K562 (cell line): ENCODE results near the gene ZNF599. TPM values are rescaled to one million over a fixed set of nuclear protein-coding genes. Genes with fewer than 3 reads are reported as not detected.
A peak's percentile ranks its signal among the peaks of the same experiment; 100 is the strongest.

Experiments used
- CXXC5 ChIP-seq: fragments of 250-450 bp; sonication (Bioruptor Pico); IDR thresholded peaks from 2 replicates; pipeline ENCODE4 v1.8.0; 2022; ENCODE audit warnings: inconsistent platforms, mild to moderate bottlenecking, moderate library complexity
- ESRRA ChIP-seq: fragments of 450-650 bp; IDR thresholded peaks from 2 replicates; pipeline ENCODE4 v1.6.1; 2014; ENCODE audit warnings: low read depth, mild to moderate bottlenecking, moderate library complexity, borderline replicate concordance
- GTF2E2 ChIP-seq: fragments of 200-800 bp; sonication (Bioruptor generic); IDR thresholded peaks from 2 replicates; pipeline ENCODE4 v1.6.1; 2016; ENCODE audit warnings: missing genetic modification characterization, missing compliant biosample characterization
- HMG20B ChIP-seq: fragments of 250-450 bp; sonication (Bioruptor Pico); IDR thresholded peaks from 2 replicates; pipeline ENCODE4 v1.5.0; 2021; ENCODE audit warnings: mild to moderate bottlenecking
- PHF20 ChIP-seq: fragments of 450-650 bp; IDR thresholded peaks from 2 replicates; pipeline ENCODE4 v1.6.1; 2018; ENCODE audit not compliant: partially characterized antibody
- POLR2AphosphoS5 ChIP-seq: IDR thresholded peaks from 2 replicates; pipeline ENCODE4 v1.6.1; 2011; ENCODE audit warnings: mild to moderate bottlenecking, low read depth, low read length, moderate library complexity; ENCODE audit not compliant: control insufficient read depth, insufficient read depth
- PPARD ChIP-seq: fragments of 250-450 bp; sonication (Bioruptor Pico); IDR thresholded peaks from 2 replicates; pipeline ENCODE4 v1.8.0; 2022; ENCODE audit warnings: inconsistent platforms, mild to moderate bottlenecking, moderate library complexity
- polyA plus RNA-seq, 8 experiments: library from polyadenylated mRNA; depleted of rRNA in 4 of 8; stranded (reverse) in 5 of 8; unstranded in 3 of 8; fragments of >200 nt; fragmentation: Nextera tagmentation in 2 of 8; fragmentation: Illumina TruSeq in 1 of 8; extraction: Ambion mirVana in 2 of 8; extraction: Trizol in 1 of 8; gene quantifications; 2 replicates each; pipeline versions ENCODE4 v1.2.1 to v1.2.3, GENCODE V29; 2011 to 2014; ENCODE audit warnings: inconsistent platforms in 1 of 8, missing spikeins in 1 of 8
- total RNA-seq, 7 experiments: library from RNA; depleted of rRNA in 6 of 7; stranded (reverse); fragments of >200 nt in 6 of 7; fragmentation: Illumina TruSeq in 2 of 7; extraction: Trizol in 2 of 7; gene quantifications; 2 replicates each; pipeline versions ENCODE4 v1.2.1 to v1.2.3, GENCODE V29; 2011 to 2021; ENCODE audit warnings: low replicate concordance in 1 of 7
- TF ChIP-seq, protein P1 (sequence below), 2 experiments: fragments of 450-650 bp; conservative IDR thresholded peaks; 2 replicates each; pipeline ENCODE4 v1.6.1; 2017; ENCODE audit warnings: mild to moderate bottlenecking in 2 of 2, moderate library complexity in 2 of 2
- TF ChIP-seq, protein P2 (sequence below): sonication (generic); formaldehyde crosslinking; IDR thresholded peaks from 2 replicates; pipeline ENCODE4 v1.8.0; 2022; ENCODE audit warnings: mild to moderate bottlenecking, low read depth, missing genetic modification reagents
- TF ChIP-seq, protein P3 (sequence below): sonication (generic); formaldehyde crosslinking; IDR thresholded peaks from 2 replicates; pipeline ENCODE4 v1.8.1; 2023; ENCODE audit warnings: mild to moderate bottlenecking, missing genetic modification reagents
- TF ChIP-seq, protein P4 (sequence below): IDR thresholded peaks from 3 replicates; pipeline ENCODE4 v1.6.1; 2011; ENCODE audit warnings: borderline replicate concordance, mild to moderate bottlenecking, moderate library complexity; ENCODE audit not compliant: insufficient read length; ENCODE audit errors: extremely low read depth
- TF ChIP-seq, protein P5 (sequence below), 2 experiments: fragments of 450-650 bp; IDR thresholded peaks; 2 replicates each; pipeline ENCODE4 v1.6.1; 2018; ENCODE audit warnings: mild to moderate bottlenecking in 2 of 2, low read depth in 1 of 2; ENCODE audit not compliant: partially characterized antibody in 2 of 2

ZNF599 gene
- total and polyA plus RNA-seq, 9 of the 15 experiments (the other 6 are each of a cell fraction or from before 2014, with no cell fraction given) = 0.71 to 6.7 (median 2.8) TPM

DNA sequence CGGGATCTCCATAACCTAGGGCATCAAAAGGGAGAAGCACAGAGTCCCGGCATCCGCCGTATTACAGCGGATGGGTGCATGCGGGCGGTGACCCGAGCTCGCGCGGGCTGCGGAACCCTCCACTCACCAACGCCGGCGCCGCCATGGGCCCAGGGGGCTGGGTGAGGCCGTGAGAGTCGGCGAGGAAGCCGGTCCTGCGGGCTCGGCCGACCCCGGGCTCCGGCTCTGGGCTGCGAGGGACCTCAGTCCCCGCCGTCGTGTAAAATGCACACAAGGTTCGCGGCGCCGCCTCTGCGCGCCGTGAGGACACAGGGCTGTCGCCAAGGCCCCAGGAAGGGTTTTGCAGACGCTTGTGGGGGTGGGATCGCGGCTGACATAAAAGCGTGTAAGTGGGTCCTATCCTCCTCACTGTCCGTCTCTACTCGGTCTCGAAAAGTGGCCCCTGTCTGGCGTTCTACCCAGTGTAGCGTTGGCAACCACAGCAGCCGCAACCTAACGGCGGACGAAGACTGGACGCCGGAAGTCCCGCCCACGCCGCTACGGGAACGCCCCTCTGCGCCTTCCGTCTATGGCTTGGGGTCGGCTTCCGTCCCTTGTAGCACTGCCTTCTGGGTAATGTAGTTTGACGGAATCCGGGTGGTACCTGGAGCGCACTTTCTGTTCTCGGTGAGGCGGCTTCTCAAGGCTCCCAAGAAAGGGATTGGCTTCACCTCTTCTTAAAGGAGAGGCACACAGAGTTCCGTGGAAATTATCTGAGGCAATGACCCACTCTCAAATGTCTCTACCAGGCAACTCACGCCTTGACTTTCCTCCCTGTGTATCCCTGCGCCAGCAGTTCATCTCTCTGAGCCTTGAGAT lies at the start of gene ZNF599 (continued):
- TF ChIP-seq, protein P1, sequence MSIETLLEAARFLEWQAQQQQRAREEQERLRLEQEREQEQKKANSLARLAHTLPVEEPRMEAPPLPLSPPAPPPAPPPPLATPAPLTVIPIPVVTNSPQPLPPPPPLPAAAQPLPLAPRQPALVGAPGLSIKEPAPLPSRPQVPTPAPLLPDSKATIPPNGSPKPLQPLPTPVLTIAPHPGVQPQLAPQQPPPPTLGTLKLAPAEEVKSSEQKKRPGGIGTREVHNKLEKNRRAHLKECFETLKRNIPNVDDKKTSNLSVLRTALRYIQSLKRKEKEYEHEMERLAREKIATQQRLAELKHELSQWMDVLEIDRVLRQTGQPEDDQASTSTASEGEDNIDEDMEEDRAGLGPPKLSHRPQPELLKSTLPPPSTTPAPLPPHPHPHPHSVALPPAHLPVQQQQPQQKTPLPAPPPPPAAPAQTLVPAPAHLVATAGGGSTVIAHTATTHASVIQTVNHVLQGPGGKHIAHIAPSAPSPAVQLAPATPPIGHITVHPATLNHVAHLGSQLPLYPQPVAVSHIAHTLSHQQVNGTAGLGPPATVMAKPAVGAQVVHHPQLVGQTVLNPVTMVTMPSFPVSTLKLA (conservative IDR thresholded peaks at IDR 0.05) = 0 out of 4 replicates have a peak, but pooled peaks of 1 of the 2 experiments have one; percentile 50
- TF ChIP-seq PPARD (CRISPR knock-in tag) = no peak
- peak; percentile 77 for TF ChIP-seq CXXC5 (CRISPR knock-in tag)
- TF ChIP-seq ESRRA = peak; percentile 59; the same call in 1 of the 2 replicates
- TF ChIP-seq, protein P2, sequence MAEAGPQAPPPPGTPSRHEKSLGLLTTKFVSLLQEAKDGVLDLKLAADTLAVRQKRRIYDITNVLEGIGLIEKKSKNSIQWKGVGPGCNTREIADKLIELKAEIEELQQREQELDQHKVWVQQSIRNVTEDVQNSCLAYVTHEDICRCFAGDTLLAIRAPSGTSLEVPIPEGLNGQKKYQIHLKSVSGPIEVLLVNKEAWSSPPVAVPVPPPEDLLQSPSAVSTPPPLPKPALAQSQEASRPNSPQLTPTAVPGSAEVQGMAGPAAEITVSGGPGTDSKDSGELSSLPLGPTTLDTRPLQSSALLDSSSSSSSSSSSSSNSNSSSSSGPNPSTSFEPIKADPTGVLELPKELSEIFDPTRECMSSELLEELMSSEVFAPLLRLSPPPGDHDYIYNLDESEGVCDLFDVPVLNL (CRISPR knock-in tag) = no peak
- TF ChIP-seq POLR2AphosphoS5 = no peak
- TF ChIP-seq PHF20 = peak; percentile 57
- TF ChIP-seq, protein P3, sequence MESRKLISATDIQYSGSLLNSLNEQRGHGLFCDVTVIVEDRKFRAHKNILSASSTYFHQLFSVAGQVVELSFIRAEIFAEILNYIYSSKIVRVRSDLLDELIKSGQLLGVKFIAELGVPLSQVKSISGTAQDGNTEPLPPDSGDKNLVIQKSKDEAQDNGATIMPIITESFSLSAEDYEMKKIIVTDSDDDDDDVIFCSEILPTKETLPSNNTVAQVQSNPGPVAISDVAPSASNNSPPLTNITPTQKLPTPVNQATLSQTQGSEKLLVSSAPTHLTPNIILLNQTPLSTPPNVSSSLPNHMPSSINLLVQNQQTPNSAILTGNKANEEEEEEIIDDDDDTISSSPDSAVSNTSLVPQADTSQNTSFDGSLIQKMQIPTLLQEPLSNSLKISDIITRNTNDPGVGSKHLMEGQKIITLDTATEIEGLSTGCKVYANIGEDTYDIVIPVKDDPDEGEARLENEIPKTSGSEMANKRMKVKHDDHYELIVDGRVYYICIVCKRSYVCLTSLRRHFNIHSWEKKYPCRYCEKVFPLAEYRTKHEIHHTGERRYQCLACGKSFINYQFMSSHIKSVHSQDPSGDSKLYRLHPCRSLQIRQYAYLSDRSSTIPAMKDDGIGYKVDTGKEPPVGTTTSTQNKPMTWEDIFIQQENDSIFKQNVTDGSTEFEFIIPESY (CRISPR knock-in tag) = peak; percentile 54; the same call in 1 of the 2 replicates
- TF ChIP-seq, protein P4, sequence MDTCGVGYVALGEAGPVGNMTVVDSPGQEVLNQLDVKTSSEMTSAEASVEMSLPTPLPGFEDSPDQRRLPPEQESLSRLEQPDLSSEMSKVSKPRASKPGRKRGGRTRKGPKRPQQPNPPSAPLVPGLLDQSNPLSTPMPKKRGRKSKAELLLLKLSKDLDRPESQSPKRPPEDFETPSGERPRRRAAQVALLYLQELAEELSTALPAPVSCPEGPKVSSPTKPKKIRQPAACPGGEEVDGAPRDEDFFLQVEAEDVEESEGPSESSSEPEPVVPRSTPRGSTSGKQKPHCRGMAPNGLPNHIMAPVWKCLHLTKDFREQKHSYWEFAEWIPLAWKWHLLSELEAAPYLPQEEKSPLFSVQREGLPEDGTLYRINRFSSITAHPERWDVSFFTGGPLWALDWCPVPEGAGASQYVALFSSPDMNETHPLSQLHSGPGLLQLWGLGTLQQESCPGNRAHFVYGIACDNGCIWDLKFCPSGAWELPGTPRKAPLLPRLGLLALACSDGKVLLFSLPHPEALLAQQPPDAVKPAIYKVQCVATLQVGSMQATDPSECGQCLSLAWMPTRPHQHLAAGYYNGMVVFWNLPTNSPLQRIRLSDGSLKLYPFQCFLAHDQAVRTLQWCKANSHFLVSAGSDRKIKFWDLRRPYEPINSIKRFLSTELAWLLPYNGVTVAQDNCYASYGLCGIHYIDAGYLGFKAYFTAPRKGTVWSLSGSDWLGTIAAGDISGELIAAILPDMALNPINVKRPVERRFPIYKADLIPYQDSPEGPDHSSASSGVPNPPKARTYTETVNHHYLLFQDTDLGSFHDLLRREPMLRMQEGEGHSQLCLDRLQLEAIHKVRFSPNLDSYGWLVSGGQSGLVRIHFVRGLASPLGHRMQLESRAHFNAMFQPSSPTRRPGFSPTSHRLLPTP = no peak
- no peak for TF ChIP-seq HMG20B (CRISPR knock-in tag)
- TF ChIP-seq, protein P5, sequence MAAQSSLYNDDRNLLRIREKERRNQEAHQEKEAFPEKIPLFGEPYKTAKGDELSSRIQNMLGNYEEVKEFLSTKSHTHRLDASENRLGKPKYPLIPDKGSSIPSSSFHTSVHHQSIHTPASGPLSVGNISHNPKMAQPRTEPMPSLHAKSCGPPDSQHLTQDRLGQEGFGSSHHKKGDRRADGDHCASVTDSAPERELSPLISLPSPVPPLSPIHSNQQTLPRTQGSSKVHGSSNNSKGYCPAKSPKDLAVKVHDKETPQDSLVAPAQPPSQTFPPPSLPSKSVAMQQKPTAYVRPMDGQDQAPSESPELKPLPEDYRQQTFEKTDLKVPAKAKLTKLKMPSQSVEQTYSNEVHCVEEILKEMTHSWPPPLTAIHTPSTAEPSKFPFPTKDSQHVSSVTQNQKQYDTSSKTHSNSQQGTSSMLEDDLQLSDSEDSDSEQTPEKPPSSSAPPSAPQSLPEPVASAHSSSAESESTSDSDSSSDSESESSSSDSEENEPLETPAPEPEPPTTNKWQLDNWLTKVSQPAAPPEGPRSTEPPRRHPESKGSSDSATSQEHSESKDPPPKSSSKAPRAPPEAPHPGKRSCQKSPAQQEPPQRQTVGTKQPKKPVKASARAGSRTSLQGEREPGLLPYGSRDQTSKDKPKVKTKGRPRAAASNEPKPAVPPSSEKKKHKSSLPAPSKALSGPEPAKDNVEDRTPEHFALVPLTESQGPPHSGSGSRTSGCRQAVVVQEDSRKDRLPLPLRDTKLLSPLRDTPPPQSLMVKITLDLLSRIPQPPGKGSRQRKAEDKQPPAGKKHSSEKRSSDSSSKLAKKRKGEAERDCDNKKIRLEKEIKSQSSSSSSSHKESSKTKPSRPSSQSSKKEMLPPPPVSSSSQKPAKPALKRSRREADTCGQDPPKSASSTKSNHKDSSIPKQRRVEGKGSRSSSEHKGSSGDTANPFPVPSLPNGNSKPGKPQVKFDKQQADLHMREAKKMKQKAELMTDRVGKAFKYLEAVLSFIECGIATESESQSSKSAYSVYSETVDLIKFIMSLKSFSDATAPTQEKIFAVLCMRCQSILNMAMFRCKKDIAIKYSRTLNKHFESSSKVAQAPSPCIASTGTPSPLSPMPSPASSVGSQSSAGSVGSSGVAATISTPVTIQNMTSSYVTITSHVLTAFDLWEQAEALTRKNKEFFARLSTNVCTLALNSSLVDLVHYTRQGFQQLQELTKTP (IDR thresholded peaks at IDR 0.05; ENCODE audit: low read depth in 1 of 2, partially characterized antibody in 2 of 2) = peak in 1 of 2 experiments; percentile 73
- no peak for TF ChIP-seq GTF2E2
